GM12892 (cell line): ENCODE data around the gene SMG5.

ENCODE experiments used
- POLR2A ChIP-seq: IDR thresholded peaks from 2 replicates; pipeline ENCODE4 v1.6.1; 2011; ENCODE audit warnings: low read depth, low read length, control low read depth
- POLR2AphosphoS5 ChIP-seq: IDR thresholded peaks from 2 replicates; pipeline ENCODE4 v1.6.1; 2011; ENCODE audit warnings: low read depth, low read length, control low read depth
- TAF1 ChIP-seq: IDR thresholded peaks from 2 replicates; pipeline ENCODE4 v1.6.1; 2011; ENCODE audit warnings: low read depth, mild to moderate bottlenecking, control low read depth, low read length, borderline replicate concordance

DNA sequence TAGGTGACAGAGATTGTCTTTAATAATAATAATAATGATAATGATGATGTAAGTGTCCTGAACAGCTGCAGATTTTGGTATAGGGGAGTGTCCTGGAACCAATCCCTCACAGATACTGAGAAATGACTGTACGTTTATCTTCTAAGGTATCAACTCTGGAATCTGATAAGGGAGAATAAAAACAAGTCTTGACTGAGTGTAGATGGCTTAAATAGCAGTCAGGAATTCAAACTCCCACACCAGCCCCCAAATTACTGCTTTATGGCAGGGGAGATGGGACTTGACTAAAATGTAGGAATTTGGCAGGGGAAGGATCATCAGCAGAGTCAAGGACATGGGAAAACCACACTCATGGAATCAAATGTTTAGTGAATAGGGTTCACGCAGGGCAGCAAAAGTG is 22.6 kb upstream of the SMG5 start:
- no peak for TF ChIP-seq POLR2A
- TF ChIP-seq TAF1, result no peak
- TF ChIP-seq POLR2AphosphoS5, result no peak
